GM10248 (cell line): ENCODE measurements around the gene EXD3.

Experiments used
- CTCF ChIA-PET: fragments of 300-600 bp; sonication (Branson Sonifier 250); formaldehyde crosslinking; extraction: SDS; loops from one replicate; lab custom pipeline; 2021; ENCODE audit warnings: antibody characterized with exemption; lab: Yijun Ruan, JAX
- POLR2A ChIA-PET: fragments of 350-650 bp; sonication (Branson Sonifier 250); formaldehyde crosslinking; extraction: SDS; loops from one replicate; lab custom pipeline; 2020; ENCODE audit warnings: antibody characterized with exemption; lab: Yijun Ruan, JAX
- DNase-seq: peaks from one replicate; pipeline ENCODE4 v3.0.0; 2012; ENCODE audit errors: extremely low spot score
- CTCF ChIP-seq: IDR thresholded peaks from 2 replicates; pipeline ENCODE4 v1.5.1; 2012; ENCODE audit warnings: mild to moderate bottlenecking, low read depth; ENCODE audit errors: extremely low read depth, missing control alignments, control extremely low read depth

The EXD3 gene

DNA sequence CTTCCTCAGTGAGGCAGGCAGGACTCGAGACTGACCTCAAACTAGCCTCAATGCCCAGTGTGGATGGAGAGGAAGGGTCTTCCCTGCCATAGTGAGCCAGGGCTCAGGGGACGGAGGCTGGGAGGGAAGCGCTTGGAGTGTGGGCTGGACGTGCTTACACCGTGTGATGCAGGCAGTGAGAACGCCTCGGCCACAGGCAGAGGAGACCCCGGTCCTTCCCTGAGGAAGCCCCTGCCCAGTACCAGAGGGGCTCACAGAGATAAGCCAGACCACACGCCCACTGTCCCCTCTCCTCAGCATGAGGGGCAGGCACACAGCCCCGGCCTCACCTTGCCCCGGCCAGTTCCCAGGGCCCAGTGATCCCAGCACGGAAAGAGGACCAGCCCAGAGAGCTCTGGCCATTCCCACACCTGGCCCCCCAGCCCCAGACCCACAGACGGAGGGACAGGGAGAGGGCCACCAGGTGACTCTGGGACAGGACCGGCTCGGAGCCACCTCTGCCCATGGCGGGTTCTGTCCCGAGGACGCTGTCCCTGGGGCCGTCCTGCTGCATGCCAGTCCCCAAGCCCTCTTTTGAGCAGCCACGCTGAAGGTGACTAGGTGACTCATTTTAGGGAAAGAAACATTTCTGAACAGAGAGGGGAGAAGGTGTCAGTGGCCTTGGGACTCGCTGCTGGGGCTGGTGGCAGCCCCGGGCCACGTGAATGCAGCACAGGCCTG lies 42.2 kb upstream of the EXD3 start:
- POLR2A ChIA-PET = no interaction called here
- TF ChIP-seq CTCF = no peak
- CTCF ChIA-PET = no interaction called here
- DNase-seq = no peak

DNA sequence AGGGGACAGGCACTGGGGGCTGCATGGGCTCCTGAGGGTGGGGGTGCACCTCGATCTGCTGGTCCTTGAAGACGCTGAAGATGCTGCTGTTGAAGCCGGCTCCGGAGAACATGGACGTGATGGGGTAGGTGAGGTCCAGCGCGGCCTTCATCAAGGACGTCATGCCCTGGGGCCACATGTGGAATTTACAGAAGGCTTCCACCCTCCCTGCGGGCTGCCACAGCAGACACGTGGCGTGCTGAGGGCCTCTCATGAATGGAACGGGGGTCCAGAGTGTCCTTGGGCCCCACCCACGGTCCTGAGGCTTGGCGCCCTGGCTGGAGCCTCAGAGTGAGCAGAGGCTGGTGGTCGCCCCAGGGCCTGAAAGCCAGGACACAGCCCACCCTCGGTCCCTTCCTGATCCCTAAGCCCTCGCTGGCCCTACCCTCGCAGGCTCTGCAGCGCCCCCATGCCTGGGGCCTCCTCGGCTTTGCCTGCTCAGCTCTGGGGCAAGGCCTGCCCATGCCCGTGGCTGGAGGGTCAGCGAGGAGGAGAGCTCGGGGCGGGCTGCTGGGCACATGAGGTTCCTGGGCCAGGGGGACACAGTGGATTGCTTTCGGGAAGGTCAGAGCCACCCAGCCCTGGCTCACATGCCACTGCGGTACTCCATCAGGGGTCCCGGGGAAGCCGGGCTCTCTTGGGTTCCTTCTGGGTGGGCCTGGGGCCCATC lies 41.5 kb upstream of the EXD3 start:
- no peak for DNase-seq
- CTCF ChIA-PET = no interaction called here
- no peak for TF ChIP-seq CTCF
- POLR2A ChIA-PET = no interaction called here

- CTCF ChIA-PET = no interaction called here
- TF ChIP-seq CTCF = no peak
- DNase-seq = no peak
- POLR2A ChIA-PET = no interaction called here
Observed at GRCh38 chr9:137463931-137464290, 40.9 kb upstream of the EXD3 start.

DNA sequence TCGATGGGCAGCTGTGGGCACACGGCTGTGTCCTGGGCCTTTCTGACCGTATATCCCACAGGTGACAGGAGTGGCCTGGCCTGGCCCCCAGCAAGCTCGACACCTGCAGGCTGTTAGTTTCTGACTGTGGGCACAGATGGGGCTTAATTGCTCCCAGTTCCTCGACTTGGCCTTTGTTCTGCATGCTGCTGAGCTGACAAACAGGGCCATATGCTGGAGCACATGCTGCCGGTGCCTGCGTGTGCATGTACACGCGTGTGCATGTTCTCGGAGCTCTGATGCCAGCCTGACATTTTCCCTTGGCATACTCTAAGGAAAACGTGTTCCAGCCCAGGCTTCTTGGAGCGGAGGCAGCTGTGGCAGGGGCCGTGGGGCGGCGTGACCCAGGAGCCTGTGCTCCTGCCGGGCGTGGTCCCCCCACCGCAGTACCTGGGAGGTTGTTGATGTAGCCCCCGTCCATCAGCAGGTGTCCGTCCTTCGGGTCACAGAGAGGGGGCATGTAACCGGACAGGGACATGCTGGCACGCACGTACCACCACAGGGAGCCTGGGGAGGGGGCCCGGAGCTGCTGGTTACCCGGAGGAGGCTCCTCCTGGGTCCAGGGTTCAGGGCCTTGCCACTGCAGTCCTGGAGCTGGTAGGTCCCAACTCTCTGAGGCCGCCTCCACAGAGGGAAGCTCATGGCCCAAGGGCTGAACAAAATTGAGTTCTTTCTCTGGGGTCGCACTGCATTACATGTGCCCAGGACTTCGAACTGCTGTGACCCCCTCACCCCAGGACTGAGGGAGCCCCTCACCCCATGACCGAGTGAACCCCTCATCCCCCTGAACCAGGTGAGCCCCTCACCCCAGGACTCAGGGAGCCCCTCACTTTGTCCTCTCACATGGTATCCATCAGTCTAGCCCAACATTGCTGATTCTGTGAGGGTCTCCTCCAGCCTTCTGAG lies 40.3 kb upstream of the EXD3 start:
- POLR2A ChIA-PET = no interaction called here
- no peak for TF ChIP-seq CTCF
- CTCF ChIA-PET = no interaction called here
- DNase-seq = no peak

DNA sequence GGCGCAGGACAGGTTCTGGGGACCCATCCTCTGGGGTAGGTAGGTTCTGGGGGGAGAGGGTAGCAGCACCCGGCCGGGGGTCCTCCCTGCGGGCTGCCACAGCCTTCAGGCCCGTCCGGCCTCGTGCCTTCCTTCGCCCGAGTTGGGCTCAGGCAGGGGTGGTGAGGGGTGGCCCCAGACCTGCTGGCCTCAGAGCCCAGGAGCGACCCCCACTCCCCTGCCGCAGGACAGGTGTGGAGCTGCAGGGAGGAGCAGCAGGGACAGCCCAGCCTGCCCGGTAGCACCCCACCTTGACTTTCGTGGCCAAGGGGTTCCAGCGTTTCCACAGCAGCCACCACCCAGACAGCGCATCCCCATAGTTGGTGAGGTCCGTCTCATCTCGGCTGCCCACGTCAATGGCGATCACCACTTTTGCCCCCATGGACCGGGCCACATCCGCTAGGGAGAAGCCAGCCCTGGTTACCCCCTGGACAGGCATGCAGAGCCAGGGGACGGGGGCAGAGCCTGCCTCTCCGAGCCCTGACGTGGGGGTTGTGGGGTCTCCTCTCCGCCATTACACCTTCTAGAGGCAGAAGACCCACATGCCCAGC lies 39.5 kb upstream of the EXD3 start:
- POLR2A ChIA-PET = no interaction called here
- CTCF ChIA-PET = interaction anchor here (1.1 kb wide), 1 partner anchor 14 kb away, joined by 3 read pairs; no protein-coding TSS in a partner anchor
- DNase-seq = no peak
- no peak for TF ChIP-seq CTCF

DNA sequence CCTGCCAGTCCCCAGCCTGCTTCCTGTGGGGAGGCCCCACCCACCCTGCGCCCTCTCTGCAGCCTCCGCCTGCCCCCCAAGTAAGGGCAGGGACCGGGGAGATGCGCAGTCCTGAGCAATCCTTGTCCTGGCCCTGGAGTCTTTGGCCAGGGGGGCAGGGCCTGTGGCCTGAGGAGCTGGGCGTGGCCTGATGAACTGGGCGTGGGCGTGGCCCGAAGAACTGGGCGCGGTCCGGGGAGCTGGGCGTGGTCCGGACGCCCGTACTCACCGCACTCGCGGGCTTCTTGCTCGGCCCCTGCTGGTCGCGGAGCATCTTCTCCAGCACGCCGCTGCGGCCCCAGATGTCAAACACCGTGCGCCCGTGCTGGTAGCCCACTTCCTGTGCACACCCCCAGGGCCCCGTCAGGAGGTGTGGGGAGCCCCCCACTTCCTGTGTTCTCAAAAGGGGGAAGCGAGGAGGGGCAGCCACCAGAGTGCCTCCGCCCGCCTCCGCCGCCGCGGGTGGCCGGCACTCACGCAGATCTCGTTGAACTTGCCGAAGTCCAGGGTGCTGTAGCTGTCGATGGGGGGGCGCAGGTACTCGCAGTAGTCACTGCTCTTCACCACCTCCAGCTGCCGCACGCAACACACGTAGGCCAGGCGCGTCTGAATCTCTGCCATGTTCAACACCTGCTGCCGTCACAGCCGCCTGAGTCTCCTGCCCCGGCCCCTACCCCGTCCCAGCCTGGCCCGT lies 38.9 kb upstream of the EXD3 start:
- DNase-seq = peak; percentile 92
- no peak for TF ChIP-seq CTCF
- ChIA-PET POLR2A (interaction anchor here (0.6 to 0.7 kb wide), 2 partner anchors 111 to 177 kb away, joined by 3 read pairs; no protein-coding TSS in a partner anchor), CTCF (interaction anchor here (0.9 to 1.1 kb wide), 4 partner anchors 12 to 160 kb away, joined by 3 to 4 read pairs (median 3); partner anchors contain the start of gene NRARP)
